ENCODE data around the gene RAC3. TPM values are rescaled to one million over a fixed set of nuclear protein-coding genes. Genes with fewer than 3 reads are reported as not detected.

The RAC3 gene
- total RNA-seq, 2 experiments from 2014 or later, result 15.1 to 24.4 TPM

DNA sequence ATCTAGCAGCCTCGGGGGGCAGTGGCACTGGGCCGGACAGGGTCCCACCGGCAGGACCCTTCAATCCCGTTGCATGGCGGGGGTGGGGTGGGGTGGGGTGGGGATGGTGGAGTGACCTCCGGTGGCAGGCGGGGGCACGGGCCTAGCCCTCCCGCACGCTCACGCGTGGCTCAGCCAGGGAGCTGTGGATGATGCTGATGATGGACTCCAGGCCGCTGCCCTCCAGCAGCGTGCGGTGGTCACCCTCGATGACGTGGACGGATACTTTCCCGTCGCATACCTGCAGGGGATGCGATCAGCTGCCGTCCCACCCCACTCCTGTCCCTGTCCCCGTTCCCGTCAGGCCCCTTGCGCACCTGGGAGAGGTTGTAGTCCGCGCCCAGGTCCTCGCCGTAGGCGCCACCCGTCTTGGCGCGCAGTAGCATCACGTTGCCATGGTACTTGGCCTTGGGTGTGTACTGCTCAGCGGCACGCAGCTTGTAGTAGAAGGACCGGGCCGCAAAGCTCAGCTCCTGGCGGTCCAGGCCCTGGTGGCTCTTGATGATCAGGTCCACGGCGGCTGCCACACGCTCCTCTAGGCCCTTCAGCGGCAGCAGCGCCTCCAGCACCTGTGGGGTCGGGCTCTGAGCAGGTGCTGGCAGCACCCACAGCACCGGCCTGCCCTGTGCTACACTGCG is 47.7 kb downstream of the RAC3 start:
- H3K4me3 ChIP-seq (ENCODE audit: low read depth, low read length, poor library complexity, severe bottlenecking), result no peak overlapping the region
- H3K9me2 ChIP-seq (ENCODE audit: insufficient read depth, low read length), result no peaks in the 10 kb centered on the region
- H3K4me2 ChIP-seq (ENCODE audit: low read length), result no peak overlapping the region
- H3K4me1 ChIP-seq (ENCODE audit: insufficient read depth, low read length, poor library complexity, severe bottlenecking), result peaks cover 24% of the 10 kb centered on the region
- no peak for DNase-seq (ENCODE audit: low spot score)
- BruUV-seq (replicated peaks), result no TSS peak
- ChIA-PET CTCF (ENCODE audit: unreplicated experiment) (no interaction called here), POLR2A (no interaction called here)
- H2AFZ ChIP-seq (ENCODE audit: low read length), result no peak overlapping the region
- no peak for TF ChIP-seq EZH2phosphoT487 (IDR thresholded peaks at IDR 0.05; ENCODE audit: borderline replicate concordance, low read depth, low read length)
- TF ChIP-seq CTCF (conservative IDR thresholded peaks at IDR 0.05; ENCODE audit: low read length), result no peak
- no peaks in the 10 kb centered on the region for H4K20me1 ChIP-seq (ENCODE audit: insufficient read depth, low read length)
- no peaks in the 10 kb centered on the region for H3K9me3 ChIP-seq (ENCODE audit: low read length)
- H3K27ac ChIP-seq (ENCODE audit: low read depth, low read length, poor library complexity, severe bottlenecking), result no peak overlapping the region
- intact Hi-C loops (cut with micrococcal nuclease; ENCODE audit: unreplicated experiment), result no loop called here
- H3K36me3 ChIP-seq (ENCODE audit: insufficient read depth, low read length), result peaks cover 76% of the 10 kb centered on the region
- H3K79me2 ChIP-seq (ENCODE audit: insufficient read depth, low read depth, low read length), result no peaks in the 10 kb centered on the region

DNA sequence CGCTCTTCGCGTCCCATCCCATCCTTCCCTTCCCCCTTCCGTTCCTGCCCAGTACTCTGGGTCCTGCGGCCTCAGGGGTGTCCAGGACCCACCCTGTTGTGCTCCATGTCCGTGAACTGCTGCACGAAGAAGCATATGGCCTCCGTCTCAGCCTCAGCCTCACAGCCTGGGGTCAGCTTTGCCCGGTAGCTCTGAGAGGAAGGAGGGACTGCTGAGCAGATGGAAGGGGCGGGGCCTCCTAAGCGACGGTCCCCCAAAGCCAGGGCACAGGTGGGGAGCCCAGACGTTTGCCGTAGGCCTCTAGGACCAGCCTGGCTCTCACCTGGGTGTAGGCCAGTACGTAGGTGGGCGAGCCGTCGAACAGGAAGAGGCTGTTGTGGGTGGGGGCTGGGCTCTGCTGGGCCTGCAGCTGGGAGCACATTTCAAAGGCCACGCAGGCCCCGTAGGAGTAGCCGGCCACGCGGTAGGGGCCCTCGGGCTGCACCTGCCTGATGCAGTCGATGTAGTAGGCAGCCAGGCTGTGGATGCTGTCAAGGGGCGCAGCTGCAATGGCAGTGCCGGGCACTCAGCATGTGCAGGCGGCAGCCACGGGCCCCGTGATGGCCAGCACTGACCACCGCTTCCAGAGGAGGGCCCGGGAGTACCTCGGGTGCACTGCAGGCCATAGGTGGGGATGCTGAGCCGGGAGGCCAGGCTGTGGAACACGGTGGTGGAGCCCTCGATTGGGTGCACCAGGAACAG is 48.7 kb downstream of the RAC3 start:
- no peak overlapping the region for H2AFZ ChIP-seq (ENCODE audit: low read length)
- ChIA-PET CTCF (ENCODE audit: unreplicated experiment) (no interaction called here), POLR2A (no interaction called here)
- H4K20me1 ChIP-seq (ENCODE audit: insufficient read depth, low read length), result no peaks in the 10 kb centered on the region
- no peaks in the 10 kb centered on the region for H3K79me2 ChIP-seq (ENCODE audit: insufficient read depth, low read depth, low read length)
- intact Hi-C loops (cut with micrococcal nuclease; ENCODE audit: unreplicated experiment), result no loop called here
- H3K4me2 ChIP-seq (ENCODE audit: low read length), result no peak overlapping the region
- H3K27ac ChIP-seq (ENCODE audit: low read depth, low read length, poor library complexity, severe bottlenecking), result no peak overlapping the region
- peaks cover 13% of the 10 kb centered on the region for H3K4me1 ChIP-seq (ENCODE audit: insufficient read depth, low read length, poor library complexity, severe bottlenecking)
- no peaks in the 10 kb centered on the region for H3K9me3 ChIP-seq (ENCODE audit: low read length)
- no peak overlapping the region for H3K4me3 ChIP-seq (ENCODE audit: low read depth, low read length, poor library complexity, severe bottlenecking)
- DNase-seq (ENCODE audit: low spot score), result no peak
- H3K9me2 ChIP-seq (ENCODE audit: insufficient read depth, low read length), result no peaks in the 10 kb centered on the region
- TF ChIP-seq EZH2phosphoT487 (IDR thresholded peaks at IDR 0.05; ENCODE audit: borderline replicate concordance, low read depth, low read length) (no peak), CTCF (conservative IDR thresholded peaks at IDR 0.05; ENCODE audit: low read length) (no peak)
- H3K36me3 ChIP-seq (ENCODE audit: insufficient read depth, low read length), result peaks cover 86% of the 10 kb centered on the region
- no TSS peak for BruUV-seq (replicated peaks)

Measured in OCI-LY7 (cell line).